ENCODE data around the gene IMP4.
A peak's percentile ranks its signal among the peaks of the same experiment; 100 is the strongest.

Gene IMP4

GRCh38 chr2:130336877-130337734, 5.6 kb upstream of the IMP4 start:
- DNase-seq: peak; percentile 73 to 75

GRCh38 chr2:130337735-130338325, 4.9 kb upstream of the IMP4 start:
- DNase-seq: no peak

DNA sequence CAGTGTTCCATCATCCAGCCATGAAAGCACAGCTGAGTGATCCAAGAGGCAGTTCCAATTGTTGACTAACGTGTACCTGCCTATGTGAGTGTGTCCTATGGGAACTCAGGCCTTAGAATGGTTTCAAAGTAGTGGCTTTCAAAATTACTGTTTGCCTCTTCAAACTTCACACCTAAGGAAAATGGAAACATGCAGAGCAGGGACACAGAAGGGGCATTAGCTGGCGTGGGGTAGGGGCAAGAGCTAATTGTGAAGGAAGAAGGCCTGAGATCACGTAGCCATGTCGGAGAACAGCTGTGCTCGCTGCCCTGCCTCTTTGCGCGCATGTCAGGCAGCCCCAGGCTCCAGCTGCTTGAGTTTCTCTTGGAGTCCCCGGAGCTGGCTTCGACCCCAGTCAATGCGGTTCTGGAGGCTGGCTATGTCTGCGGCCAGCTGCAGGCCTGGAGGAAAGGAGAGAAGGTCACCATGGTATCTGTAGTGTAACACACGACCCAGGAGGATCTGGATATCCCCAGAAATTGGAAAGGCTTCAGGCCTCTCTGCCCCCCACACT, 3.8 kb upstream of the IMP4 start:
- no peak for DNase-seq

DNA sequence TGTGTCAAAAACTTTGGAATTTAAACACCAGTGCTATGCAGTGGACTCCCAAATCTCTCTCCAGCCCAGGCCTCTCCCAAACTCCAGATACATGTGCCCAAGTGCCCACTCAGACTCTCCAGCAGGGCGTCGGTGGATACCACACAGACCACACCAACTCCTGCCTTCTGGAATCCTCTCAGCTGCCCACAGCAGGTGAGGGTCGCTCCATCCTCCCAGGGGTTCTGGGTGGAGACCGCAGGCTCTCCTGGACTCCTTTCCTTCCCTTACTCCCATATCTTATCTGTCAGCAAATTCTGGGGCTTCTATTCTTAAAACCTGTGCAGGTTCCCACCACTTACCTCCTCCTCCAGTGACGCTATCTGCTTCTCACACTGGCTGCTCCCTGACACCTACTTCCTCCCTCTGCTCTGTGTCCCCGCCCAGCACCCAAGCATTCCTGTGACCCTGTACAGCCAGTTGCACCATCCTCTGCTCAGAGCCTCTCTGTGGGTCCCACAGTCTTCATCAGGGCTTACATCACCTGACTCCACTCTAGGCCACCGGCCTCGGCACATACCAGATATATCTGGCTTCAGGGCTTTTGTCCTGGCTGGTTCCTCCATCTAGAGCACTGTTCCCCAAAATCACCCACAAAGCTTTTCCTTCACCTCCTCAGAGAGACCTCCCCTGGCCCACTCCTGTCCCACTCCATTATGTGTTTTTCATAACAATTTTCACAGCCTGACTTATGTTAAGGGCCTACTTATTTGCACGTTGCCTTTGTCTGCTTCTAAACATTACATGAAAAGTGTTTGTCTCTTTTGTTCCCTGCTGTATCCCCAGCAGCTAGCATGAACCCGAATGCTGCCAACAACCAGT, 2.6 kb upstream of the IMP4 start:
- DNase-seq: no peak

DNA sequence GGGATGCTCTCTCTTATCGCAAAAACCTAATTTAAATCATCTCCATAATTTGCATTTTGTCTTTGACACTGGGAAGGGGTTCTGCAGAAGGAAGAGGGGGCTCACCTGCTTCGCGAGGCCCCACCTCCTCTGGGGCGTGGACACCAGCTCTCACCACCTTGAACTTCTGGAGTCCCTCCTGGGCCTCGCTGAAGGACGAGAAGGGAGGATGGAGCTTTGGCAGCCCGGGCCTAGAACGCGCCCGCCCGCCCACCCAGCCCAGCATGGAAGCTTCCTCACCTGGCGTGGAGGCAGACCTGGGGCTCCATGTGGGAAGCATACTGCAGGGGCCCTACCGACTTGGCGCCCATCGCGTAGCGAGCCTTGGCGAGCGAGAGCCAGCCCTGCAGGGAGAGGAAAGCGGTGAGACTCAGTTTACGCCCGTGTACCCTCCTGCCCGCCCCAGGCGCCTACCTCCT, 1.1 kb upstream of the IMP4 start:
- DNase-seq: peak in 1 of 2 experiments; percentile 30

DNA sequence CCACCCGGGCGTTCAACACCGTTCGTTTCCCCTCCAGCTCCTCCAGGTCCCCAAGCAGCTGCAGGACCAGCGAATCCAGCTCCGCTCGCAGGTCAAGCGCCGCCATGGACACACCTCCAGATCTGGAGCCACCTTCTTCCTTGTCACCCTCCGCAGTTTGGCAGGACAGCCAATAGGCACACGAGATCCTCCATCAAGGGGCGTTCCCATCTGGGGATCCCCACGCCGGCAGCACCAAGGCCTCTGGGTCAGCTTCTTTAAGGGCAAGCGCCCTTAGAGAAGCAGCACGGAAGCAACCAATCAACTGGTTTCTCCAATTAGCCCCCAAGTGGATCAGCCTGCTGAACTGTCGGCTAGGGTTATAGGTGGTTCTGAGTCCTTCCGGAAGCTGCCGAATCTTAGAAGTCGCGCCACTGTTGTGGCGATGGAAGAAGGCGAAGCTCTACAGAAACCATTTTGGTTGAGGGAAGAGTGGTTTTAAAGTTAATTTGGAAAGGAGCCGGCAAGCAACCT, 621 bp upstream of the IMP4 start:
- peak; percentile 90 to 95 for DNase-seq

DNA sequence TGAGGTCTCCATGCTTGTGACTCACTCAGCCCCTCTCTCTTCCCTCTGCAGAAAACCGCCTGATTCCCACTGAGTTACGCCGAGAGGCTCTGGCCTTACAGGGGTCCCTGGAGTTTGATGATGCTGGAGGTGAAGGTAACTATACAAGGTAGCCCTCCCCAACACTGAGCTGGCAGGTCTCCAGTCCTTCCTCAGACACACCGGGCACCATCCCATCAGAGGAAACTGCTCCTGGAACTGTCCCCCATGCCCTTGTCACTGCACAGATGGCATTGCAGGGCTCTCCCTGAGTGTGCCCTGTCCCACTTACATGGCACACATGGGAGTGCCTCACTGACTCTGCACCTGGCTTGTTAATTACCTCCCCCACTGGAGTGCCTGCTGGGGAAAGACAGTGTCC, 1.9 kb downstream of the IMP4 start:
- DNase-seq: no peak

GRCh38 chr2:130345091-130345490, 2.4 kb downstream of the IMP4 start:
- DNase-seq: no peak

GRCh38 chr2:130345611-130346010, 2.9 kb downstream of the IMP4 start:
- no peak for DNase-seq

- no peak for DNase-seq
Measured at GRCh38 chr2:130346041-130346740, 3.5 kb downstream of the IMP4 start.

GRCh38 chr2:130346741-130347066, 4.0 kb downstream of the IMP4 start:
- DNase-seq: no peak

DNA sequence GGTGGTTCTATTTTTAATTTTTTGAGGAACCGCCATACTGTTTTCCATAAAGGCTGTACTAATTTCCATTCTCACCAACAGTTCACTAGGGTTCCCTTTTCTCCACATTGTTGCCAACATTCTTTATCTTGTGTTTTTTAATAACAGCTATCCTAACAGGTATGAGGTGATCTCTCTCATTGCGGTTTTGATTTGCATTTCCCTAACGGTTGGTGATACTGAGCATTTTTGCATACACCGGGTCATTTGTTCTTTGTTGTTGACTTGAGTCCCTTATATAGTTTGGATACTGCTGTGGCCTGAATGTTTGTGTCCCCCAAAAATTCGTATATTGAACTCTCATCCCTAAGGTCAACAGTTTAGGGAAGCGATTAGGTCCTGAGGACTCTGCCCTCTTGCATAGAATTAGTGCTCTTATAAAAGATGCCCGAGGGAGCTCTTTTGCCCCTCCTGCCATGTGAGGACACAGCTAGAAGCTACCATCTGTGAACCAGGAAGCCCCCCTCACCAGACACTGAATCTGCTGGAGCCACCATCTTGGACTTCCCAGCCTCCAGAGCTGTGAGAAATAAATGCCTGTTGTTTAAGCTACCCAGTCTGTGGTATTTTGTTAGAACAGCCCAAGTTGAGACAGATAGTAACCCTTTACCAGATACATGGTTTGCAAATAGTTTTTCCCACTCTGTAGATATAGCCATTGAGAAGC, 4.7 kb downstream of the IMP4 start:
- DNase-seq: no peak

DNA sequence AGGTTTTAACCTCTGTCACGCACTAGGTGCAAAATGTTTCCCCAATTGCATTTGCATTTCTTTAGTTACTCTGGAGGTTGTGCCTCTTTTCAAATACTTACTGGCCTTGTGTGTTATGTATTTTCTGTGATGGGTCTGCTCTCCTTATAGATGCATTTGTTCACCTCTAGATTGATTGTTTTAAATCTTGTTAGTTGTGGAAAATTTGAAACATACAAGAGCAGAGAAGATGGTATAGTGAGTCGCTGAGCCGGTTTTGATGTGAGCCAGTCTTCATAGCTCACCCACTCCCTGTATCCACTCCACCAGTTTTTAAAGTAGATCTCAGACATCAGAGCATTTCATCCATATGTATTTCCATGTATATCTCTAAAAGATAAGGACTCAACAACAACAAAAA, 6.5 kb downstream of the IMP4 start:
- DNase-seq: no peak

GRCh38 chr2:130351711-130352110, 9.0 kb downstream of the IMP4 start:
- no peak for DNase-seq

- DNase-seq: no peak
Measured at GRCh38 chr2:130352237-130352636, 9.5 kb downstream of the IMP4 start.

- DNase-seq: peak; percentile 61 to 64
Measured at GRCh38 chr2:130353291-130354138, 10.8 kb downstream of the IMP4 start.

DNA sequence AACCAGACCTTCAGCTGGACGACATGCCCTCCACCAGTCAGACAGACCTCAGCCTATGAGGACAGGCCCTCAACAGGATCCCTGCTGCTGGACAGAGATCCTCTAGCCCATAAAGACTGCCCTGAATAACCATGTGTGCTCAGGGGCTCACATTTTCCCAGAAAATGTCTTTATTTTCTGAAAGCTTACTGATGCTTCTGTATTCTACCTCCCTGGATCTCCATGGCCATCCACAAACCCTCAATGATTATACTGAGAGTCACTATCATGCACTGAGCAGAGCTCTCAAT, 11.4 kb downstream of the IMP4 start:
- no peak for DNase-seq

DNA sequence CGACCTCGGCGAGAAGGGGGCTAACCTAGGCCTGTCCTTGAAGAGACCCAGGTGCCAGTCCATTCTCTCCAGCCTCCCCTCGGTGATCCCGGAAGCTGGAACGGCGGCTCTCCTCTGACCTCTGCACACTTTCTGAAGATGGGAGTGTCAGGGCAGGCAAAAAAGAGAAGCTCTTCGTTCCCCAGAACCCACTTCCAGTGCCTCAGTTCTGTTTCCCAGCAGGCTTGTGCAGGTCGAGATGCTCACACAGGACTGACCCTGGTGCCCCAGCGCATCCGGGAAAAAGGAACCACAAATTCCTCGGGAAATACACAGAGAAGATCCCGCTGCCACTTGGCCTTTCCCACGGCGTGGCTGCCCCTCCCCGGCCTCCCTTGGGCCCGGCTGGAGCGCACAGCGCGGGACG, 12.5 kb downstream of the IMP4 start:
- DNase-seq: no peak

DNA sequence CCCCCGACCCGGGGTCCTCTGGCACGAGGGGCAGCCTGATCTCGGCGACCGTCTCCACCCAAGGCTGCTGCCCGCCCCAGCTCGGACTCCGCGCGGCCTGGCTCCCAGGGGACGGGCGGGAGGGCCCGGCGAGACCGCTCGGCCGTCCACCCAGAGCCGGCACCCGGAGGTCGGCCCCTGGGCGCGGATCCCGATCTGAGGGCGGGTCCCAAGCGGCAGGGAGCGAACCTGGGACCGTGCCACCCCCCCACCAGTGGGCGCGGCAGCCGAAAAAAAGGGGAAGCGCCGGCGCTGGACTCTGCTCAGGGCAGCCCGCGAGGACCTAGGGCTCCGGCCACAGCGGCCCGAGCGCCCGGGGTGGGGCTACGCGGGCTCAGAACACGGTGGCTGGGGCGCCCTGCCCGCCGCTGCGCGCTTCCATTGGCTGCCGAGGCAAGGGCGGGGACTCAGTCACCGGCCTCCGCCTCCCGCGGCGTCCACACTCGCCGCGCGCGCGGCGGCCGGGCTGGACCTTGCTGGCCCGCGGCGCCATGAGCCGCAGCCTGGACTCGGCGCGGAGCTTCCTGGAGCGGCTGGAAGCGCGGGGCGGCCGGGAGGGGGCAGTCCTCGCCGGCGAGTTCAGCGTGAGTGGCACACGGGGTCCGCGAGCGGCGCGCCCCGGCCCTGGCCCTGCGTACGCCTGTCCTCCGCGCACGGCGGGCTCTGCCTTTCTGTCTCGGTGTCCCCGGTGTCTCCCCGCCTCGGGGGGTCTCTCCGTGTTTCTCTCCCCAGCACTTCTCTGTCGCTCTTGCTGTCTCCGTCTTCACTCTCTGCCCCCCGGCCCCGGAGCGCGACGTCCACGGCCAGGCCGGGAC, 13.1 kb downstream of the IMP4 start, which contains the start of gene PTPN18:
TSS of gene PTPN18 (plus strand) at position 479 of the 854 bp plus-strand sequence. CDS start at position 531, 52 bp downstream.
- peak; percentile 64 to 79 for DNase-seq

DNA sequence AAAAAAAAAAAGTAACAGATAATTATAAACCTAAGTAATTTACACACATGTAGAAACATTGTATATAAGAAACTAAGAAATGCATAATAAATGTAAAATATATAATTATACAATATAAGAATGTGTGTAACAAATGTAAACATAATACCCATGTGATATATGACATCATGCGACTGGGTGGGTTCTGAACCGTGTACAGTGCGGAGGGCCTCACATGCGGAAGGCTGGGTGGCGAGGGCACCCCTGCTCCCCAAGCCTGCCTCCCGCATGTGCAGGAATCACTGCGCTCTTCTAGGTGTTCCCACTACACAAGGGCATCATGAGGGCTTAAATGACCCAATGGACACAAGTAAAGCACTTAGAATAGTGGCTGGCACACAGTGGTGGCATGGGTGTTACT, 15.2 kb downstream of the IMP4 start:
- DNase-seq: no peak

Measured in SHP77 (cell line).